NCI-H82 (cell line): ENCODE data around the gene ADAMTS14.

Experiments used
- DNase-seq: peaks from one replicate; lab custom pipeline; 2025; lab: John Stamatoyannopoulos, UW

Gene ADAMTS14

DNA sequence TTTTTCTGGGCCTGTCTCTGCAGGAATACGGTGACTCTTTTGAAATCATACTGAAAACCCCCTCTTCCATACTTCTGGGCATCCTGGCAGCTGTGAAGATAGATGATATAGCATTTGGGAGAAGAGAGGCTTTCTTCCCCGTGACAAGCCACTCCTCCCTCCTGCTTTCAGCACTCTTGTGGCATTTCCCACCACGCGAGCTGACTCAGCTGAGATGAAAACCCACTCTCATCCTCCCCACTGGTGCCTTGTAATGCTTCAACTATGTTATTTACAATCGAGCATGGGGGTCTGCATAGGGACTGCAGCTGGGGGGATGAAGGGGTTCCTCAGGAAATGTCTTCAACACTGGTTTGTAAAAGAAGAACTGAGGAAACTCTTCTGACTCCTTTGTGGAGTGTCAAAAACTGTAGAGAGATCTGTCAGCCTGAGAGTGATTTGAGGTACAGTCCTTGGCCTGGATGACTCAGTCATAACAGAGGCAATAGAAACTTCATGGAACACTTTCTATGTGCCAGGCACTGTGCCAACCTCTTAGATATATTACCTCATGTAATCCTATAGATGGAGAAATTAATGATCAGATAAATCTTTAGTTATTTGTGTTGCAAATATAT, 114.6 kb downstream of the ADAMTS14 start:
- no peak for DNase-seq

DNA sequence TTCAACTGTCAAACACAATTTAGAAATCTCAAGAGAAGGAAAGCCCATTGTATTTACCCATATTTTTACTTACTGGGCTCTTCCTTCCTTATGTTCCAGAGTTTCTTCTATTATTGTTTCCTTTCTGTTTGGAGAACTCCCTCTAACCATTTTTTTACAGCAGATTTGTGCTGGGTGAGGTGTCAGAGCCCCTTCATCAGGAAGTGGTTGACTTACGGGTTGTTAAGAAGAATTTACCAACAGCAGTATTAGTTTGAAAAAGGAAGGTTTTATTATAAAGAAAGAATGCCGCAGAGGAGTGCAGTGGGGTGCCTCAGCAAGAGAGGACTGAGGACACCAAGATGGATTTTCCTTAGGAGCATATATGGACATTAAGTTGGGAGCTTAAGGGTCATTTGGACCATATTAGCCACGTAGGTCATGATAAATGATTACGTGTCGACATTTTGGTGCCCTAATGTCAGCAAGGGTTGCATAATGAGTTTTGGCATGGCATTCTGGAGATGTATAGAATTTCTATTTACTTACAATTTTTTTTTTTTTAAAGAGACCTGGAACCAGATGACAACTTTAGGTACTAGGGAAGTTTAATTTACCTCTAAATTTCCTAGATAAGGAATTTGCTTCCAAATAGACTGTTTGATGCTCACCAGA, 119.2 kb downstream of the ADAMTS14 start:
- DNase-seq = no peak

DNA sequence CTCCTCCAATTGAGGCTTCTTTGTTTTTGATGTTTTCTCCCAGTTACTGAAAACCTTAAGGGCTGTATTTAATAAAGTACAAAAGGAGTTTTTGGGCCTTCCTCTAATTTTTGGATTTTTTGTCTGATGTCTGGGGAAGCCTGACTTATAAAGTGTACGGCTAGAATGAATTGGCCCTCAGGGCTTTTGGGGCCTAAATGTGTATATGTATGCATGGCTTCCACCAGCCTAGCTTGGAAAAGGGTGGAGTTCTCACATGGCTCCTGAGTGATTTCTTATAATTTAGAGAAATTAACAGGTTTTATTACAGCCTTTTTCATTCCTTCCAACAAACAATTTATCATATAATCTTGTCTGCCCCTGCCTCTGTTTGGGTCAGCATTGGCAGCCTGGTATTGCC, 123.3 kb downstream of the ADAMTS14 start:
- no peak for DNase-seq

DNA sequence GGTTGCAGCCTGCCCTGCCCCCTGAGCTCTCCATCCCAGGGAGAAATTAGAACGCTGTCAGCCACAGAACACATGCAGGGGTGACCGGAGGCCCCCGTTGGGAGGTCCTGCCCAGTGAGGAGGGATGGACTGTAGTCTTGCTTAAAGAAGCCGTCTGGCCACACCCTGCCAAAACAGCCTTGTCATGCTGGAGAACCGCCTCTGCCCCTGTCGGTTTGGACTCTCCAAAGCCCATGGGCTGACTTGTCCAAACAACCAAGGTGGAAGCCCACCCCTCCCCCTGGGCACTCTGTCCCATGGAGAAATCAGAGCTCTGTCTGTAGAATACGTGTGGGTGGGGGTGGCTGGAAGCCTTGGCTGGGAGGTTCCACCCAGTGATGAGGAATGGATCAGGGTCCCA, 125.5 kb downstream of the ADAMTS14 start:
- DNase-seq = no peak

DNA sequence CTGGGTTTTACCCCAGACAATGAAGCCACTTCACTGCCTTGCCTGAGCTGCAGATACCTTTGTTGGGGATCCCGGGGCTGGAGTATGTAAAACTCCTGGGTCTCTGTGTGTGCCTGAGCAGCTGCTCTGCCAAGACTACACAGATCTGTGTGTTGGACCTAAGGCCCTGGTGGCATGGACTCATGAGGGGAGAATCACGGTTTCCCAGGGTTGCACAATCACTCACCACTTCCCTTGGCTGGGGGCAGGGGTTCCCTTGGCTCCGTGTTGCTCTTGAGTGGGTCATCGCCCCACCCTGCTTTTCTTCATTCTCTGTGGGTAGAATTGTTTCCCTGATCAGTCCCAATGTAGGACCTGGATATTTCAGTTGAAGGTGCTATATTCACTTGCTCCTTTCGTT, 126.8 kb downstream of the ADAMTS14 start:
- no peak for DNase-seq

DNA sequence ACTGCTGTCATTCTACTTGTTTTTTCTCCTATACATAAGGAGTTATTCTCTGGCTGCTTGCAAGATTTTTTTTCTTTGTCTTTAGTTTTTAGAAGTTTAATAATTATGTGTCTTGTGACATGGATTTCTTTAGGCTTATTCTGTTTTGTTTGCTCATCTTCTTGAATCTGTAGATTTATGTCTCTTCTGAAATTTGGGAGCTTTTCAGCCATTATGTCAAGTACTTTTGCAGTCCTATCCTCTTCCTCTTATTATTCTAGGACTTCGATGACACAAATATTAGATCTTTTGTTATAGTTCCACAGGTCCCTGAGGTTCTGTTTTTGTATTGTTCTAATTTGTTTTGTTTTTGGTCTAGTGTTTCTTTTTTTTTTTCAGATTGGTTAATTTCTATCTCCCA, 129.5 kb downstream of the ADAMTS14 start:
- DNase-seq = no peak

DNA sequence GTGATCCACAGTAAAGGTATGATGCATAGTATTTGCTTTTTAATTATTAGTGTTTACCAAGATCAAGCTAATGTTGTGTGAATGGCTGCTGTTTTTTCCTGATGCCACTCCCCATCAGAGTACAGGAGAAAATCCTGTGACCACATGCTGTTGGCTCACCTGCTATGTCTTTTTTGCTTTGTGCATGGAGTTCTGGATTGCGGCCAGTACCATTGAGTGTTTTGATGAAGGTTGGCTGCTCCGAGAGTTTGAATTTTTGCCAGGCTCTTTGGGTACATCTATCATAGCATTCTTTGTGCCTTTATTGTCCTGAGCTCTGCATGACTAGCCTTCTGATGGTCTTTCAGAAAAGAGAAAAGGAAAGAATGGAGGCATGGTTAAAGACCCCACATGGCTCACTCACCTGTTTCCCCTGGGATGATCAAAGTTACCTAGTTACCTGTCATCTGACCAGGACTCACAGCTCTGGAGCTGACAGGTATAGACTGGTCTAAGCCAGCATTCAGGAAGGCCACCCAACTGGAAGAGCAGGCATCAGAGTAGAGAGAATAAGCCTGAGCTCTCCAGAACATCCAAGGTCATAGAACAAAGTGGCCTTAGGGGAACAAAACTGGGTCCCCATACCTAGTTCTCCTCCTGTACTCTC, 131.6 kb downstream of the ADAMTS14 start:
- DNase-seq = no peak

DNA sequence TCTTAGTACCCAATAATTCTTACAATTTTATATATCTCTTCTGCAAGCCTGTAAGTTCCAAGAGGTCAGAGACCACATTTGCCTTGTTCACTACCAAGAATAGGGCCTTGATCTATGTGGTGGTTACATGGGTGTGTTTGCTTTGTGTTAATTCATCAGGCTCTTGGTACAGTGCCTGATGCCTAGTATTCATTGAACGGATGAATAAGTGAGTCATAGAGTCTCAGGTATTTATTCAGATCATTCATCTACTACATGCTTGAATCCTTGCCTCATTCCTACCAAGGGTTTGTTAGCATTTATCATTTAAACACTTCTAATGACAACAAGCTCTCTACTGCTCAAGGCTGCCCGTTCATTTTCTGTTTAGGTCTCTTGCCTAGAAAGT, 132.1 kb downstream of the ADAMTS14 start:
- DNase-seq = no peak

DNA sequence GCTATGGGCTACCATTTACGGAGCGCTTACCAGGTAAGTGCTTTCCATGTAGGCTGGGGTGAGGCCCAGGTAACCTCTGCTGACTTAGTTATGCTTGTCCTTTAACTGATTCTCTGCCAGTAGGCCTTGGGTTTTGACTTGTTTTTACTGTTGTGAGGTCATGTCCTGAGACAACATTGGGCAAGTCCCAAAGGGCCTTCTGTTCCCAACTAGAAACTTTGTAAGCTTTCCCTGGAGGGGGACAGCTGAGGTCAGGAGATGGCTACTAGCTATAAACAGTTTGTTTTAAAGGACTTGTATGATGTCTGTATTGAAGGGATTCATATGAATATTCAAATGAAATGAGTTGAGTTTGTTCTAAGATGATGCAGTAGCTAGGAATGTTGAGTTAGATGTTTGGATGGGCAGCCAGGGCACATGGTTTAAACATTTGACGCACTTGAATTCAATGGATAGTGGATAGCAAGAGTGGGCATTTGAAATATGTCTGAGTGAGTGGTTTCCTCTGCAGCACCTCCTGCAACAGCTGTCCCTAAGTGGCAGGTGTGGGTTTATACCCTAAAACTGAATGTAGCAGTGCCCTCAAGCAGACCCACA, 133.4 kb downstream of the ADAMTS14 start:
- DNase-seq = no peak

DNA sequence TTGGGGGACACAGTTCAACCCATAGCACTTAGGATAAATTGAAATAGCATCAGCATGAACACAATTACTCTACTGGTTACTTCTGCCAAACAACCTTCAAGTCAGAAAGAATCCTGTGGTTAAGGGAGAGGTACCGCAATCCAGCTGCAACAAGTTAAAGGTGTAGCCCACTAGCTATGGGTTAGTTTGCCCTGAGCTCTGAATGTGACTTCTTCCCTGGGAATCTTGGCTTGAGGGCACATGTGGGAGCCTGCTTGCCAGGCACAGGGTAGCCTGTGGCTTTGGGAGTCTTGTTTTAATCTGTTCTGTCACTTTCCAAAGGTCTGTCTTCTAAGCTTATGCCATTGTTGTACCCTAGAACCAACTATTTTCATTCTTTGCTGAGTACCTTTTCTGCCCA, 134.5 kb downstream of the ADAMTS14 start:
- DNase-seq = no peak

DNA sequence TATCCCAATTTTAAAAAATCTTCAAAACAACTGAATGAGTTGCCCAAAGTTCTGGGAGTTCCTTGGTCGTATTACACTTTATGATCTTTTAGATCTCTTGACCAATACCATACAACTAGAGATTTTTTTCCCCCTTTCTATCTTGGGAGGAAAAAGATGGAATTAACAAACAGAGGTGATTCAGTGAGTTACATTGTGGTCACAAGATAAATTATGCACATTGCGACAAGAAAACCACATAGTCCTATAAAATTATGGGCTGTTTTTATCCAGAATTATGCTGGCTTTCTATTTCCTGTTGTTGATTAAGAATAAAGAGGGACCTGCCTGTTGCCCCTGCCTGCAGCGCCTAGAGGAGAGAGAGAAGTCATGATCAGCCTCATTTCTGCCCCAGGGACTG, 135.2 kb downstream of the ADAMTS14 start:
- no peak for DNase-seq

DNA sequence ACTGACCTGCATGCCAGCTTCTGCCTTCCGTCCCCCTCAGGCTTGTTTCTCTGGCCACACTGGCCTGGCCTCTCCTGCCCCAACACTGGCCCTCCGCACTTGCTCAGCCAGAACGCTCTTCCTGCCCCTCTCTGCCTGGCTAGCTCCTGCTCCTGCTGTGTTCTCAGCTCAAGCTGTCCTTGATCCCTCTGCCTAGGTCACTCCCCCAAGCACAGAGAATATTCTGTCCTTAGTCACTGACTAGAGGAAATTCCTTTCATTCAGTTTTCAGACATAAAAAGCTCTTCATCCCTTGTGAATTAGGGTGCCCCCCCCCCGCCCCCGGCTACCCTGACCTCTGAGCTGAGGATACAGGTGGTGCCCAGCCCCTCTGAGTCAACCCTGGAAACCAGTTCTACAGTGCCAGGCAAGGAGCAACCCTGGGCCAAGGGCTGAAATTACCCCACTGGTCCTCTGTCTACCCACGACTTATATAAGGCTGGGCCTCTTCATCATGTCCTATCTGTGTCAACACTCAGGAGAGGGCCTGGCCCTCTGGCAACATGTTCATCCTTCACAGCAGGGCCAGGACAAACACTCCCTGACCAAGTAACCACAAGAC, 136.8 kb downstream of the ADAMTS14 start:
- DNase-seq = no peak

DNA sequence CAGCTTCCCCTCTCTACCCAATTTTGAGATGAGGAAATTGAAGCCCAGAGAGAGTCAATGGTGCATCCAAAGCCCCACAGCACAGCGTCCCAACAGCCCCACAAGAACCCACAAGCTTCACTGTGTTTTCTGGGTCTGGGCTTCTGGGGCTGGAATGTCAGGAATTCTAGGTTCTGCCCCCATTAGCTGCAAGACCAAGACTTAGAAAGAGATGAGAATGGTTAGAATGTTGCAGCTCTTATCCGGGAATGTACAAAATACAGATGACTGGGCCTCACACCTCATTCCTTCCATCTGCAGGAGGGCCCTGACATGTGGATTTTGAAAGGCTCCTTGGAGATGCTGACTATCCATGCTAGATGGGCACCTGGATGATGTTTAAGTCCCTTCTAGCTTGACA, 137.4 kb downstream of the ADAMTS14 start:
- DNase-seq = no peak

DNA sequence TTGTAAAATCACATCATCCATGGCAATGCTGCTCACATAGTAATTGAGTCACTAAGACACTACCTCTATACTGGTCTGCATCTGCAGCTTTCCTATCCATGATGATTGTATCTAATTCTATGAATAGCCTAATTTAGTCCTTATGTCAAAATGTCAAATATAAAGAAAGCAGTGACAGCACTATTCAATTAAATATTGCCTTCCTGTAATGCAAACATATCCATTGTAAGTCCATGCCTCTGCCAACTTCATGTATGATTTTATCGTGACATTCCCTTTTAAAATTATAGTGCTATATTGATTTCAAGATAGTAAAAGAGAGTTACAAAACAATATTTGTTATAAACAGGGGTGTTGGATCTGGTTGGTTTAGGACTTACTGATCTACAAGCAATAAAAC, 138.7 kb downstream of the ADAMTS14 start:
- DNase-seq = no peak

DNA sequence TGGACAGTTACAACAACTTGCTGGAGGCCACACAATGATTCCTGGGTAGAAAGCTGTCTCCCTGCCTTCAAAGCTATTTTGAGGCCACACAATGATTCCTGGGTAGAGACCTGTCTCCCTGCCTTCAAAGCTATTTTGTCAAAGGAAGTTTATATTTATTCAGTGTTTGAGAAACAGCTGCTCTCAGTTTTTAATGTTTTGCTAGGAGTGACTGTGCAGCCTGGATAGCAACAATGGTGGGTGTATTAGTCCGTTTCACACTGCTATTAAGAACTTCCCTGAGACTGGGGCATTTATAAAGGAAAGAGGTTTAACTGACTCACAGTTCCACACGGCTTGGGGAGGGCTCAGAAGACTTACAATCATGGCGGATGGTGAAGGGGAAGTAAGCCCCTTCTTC, 139.6 kb downstream of the ADAMTS14 start:
- no peak for DNase-seq
